Nephron (organoid): Measurements from ENCODE around the gene ETV1.

Experiments
- H3K27ac Mint-ChIP-seq, 3 experiments: 2 replicates each; pipeline ENCODE4 v1.8.0; 2020; ENCODE audit warnings: mixed read lengths in 3 of 3, mild to moderate bottlenecking in 2 of 3, moderate library complexity in 1 of 3
- H3K27me3 Mint-ChIP-seq: 2 replicates; pipeline ENCODE4 v1.8.0; 2021; ENCODE audit warnings: low read depth, mild to moderate bottlenecking, moderate library complexity, mixed read lengths
- H3K36me3 Mint-ChIP-seq: 2 replicates; pipeline ENCODE4 v1.8.0; 2020; ENCODE audit warnings: low read depth, mixed read lengths
- H3K4me1 Mint-ChIP-seq: 2 replicates; pipeline ENCODE4 v1.8.0; 2020; ENCODE audit warnings: mixed read lengths
- H3K4me3 Mint-ChIP-seq, 3 experiments: 2 replicates each; pipeline ENCODE4 v1.8.0; 2020; ENCODE audit warnings: mild to moderate bottlenecking in 3 of 3, mixed read lengths in 3 of 3, moderate library complexity in 2 of 3
- H3K9me3 Mint-ChIP-seq: 2 replicates; pipeline ENCODE4 v1.8.0; 2020; ENCODE audit warnings: mixed read lengths
- TF ChIP-seq, protein P1 (sequence below), 3 experiments: fragments of 200-600 bp; sonication (generic); IDR thresholded peaks; one replicate each; pipeline ENCODE4 v1.5.0; 2021; ENCODE audit warnings: antibody characterized with exemption in 3 of 3; ENCODE audit not compliant: unreplicated experiment in 3 of 3

Gene ETV1

GRCh38 chr7:13989126-13989948 lies at the start of gene ETV1:
Gene ETV1 (minus strand): TSS chr7:13989666. CDS start chr7:13989052, 614 bp downstream.
- no peak within 1 kb of the TSS for H3K27ac Mint-ChIP-seq
- TF ChIP-seq, protein P1, sequence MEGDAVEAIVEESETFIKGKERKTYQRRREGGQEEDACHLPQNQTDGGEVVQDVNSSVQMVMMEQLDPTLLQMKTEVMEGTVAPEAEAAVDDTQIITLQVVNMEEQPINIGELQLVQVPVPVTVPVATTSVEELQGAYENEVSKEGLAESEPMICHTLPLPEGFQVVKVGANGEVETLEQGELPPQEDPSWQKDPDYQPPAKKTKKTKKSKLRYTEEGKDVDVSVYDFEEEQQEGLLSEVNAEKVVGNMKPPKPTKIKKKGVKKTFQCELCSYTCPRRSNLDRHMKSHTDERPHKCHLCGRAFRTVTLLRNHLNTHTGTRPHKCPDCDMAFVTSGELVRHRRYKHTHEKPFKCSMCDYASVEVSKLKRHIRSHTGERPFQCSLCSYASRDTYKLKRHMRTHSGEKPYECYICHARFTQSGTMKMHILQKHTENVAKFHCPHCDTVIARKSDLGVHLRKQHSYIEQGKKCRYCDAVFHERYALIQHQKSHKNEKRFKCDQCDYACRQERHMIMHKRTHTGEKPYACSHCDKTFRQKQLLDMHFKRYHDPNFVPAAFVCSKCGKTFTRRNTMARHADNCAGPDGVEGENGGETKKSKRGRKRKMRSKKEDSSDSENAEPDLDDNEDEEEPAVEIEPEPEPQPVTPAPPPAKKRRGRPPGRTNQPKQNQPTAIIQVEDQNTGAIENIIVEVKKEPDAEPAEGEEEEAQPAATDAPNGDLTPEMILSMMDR (IDR thresholded peaks at IDR 0.05; ENCODE audit: unreplicated experiment in 3 of 3) = peak; percentile 37 to 45 (median 43)
- no peaks in the 10 kb centered on the region for H3K9me3 Mint-ChIP-seq
- H3K36me3 Mint-ChIP-seq = no peaks in the 10 kb centered on the region
- H3K4me3 Mint-ChIP-seq = no peak within 1 kb of the TSS
- no peaks in the 10 kb centered on the region for H3K27me3 Mint-ChIP-seq
- peaks cover 5% of the 10 kb centered on the region for H3K4me1 Mint-ChIP-seq

DNA sequence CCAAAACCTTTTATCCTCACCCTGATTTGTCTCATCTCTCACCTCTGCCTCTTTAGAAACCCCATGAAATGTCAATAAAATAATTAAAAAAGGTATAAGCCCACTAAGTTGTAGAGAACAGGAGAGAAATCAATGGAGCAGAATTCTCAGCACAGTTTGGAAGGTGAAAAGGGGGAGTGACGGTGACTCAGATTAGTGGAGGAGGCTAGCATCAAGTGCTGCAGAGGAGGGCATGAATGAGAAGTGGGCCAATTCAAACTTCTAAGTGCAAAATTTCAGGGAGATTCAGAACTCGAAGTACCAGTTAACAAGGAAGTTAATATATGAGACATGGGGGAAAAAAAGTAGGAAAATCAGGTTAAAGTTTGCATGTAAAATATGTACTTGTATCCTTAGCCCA lies 34.9 kb upstream of the ETV1 start:
- Mint-ChIP-seq H3K27me3 (peaks cover 7% of the 10 kb centered on the region), H3K27ac (no peak overlapping the region), H3K4me1 (no peaks in the 10 kb centered on the region), H3K4me3 (no peak overlapping the region), H3K36me3 (no peaks in the 10 kb centered on the region), H3K9me3 (no peaks in the 10 kb centered on the region)
- TF ChIP-seq, protein P1 (IDR thresholded peaks at IDR 0.05; ENCODE audit: unreplicated experiment in 3 of 3) = no peak

GRCh38 chr7:14023838-14024237 lies 34.4 kb upstream of the ETV1 start:
- TF ChIP-seq, protein P1 (IDR thresholded peaks at IDR 0.05; ENCODE audit: unreplicated experiment in 3 of 3) = no peak
- Mint-ChIP-seq H3K36me3 (no peaks in the 10 kb centered on the region), H3K27ac (no peak overlapping the region), H3K27me3 (peaks cover 7% of the 10 kb centered on the region), H3K9me3 (no peaks in the 10 kb centered on the region), H3K4me1 (no peaks in the 10 kb centered on the region), H3K4me3 (no peak overlapping the region)

GRCh38 chr7:14023342-14023741 lies 33.9 kb upstream of the ETV1 start:
- Mint-ChIP-seq H3K9me3 (no peaks in the 10 kb centered on the region), H3K27ac (no peak overlapping the region), H3K36me3 (no peaks in the 10 kb centered on the region), H3K27me3 (peaks cover 7% of the 10 kb centered on the region), H3K4me1 (no peaks in the 10 kb centered on the region), H3K4me3 (no peak overlapping the region)
- TF ChIP-seq, protein P1 (IDR thresholded peaks at IDR 0.05; ENCODE audit: unreplicated experiment in 3 of 3) = no peak

DNA sequence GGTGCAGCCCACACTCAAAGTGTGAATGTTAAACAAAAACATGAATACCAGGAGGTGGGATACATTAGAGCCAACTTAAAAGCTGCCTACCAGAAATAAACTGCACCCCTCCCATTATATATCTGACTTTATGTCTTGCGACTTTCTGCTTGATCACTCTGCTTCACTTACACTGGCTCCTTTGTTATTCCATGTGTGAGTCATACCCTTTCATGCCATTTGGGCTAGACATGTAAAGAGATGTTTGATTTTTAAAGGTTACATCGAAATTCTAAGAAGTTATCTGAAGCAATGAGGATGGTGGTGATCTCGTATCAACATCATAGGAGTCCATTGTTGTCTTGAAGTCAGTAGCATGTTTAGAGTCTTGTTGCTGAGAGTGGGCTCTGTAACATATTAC lies 31.6 kb upstream of the ETV1 start:
- no peaks in the 10 kb centered on the region for H3K36me3 Mint-ChIP-seq

More for the DNA sequence above, 31.6 kb upstream of the ETV1 start:
- TF ChIP-seq, protein P1 (IDR thresholded peaks at IDR 0.05; ENCODE audit: unreplicated experiment in 3 of 3) = no peak
- Mint-ChIP-seq H3K9me3 (no peaks in the 10 kb centered on the region), H3K4me1 (no peaks in the 10 kb centered on the region), H3K27ac (no peak overlapping the region), H3K4me3 (no peak overlapping the region), H3K27me3 (no peaks in the 10 kb centered on the region)
